ENCODE measurements around the gene NRCAM. TPM values are rescaled to one million over a fixed set of nuclear protein-coding genes. Genes with fewer than 3 reads are reported as not detected.

Gene NRCAM
- polyA plus RNA-seq, 2 of the 4 experiments (the other 2 are of a cell fraction), result 129 to 210 TPM

DNA sequence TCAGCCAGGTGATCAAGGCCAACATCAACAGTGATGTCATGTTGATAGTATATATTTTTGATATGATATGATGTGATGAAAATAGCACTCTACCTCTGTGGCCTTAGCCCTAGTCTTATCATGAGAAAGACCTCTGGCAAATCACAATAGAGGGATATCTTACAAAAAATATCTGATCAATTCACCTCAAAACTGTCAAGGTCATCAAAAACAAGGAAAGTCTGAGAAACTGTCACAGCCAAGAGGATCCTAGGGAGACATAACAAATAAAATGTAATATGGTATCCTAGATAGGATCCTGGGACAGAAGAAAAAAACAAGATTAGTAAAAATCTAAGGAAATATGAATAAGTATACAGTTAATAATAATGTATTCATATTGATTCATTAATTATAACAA, 92.6 kb downstream of the NRCAM start:
- DNase-seq (ENCODE audit: low read depth in 1 of 2, low spot score in 1 of 2) (no peak), FAIRE-seq (no peak), ATAC-seq (no peak)
- H3K9me3 ChIP-seq, result peaks cover 15% of the 10 kb centered on the region; the same call in 2 of the 3 replicates
- no peak overlapping the region for H3K4me3 ChIP-seq
- ChIA-PET POLR2A (no interaction called here), CTCF (no interaction called here)
- H3K4me2 ChIP-seq, result no peak overlapping the region
- TF ChIP-seq, protein P1, sequence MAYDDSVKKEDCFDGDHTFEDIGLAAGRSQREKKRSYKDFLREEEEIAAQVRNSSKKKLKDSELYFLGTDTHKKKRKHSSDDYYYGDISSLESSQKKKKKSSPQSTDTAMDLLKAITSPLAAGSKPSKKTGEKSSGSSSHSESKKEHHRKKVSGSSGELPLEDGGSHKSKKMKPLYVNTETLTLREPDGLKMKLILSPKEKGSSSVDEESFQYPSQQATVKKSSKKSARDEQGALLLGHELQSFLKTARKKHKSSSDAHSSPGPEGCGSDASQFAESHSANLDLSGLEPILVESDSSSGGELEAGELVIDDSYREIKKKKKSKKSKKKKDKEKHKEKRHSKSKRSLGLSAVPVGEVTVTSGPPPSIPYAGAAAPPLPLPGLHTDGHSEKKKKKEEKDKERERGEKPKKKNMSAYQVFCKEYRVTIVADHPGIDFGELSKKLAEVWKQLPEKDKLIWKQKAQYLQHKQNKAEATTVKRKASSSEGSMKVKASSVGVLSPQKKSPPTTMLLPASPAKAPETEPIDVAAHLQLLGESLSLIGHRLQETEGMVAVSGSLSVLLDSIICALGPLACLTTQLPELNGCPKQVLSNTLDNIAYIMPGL (CRISPR knock-in tag; IDR thresholded peaks at IDR 0.05; ENCODE audit: borderline replicate concordance), result no peak
- TF ChIP-seq EHMT2 (IDR thresholded peaks at IDR 0.05; ENCODE audit: low read depth) (no peak), MAFK (IDR thresholded peaks at IDR 0.05; ENCODE audit: partially characterized antibody) (peak; percentile 78), NR3C1 (IDR thresholded peaks at IDR 0.05) (no peak), POLR2A (IDR thresholded peaks at IDR 0.05; ENCODE audit: low read length) (no peak)
- TF ChIP-seq, protein P2, sequence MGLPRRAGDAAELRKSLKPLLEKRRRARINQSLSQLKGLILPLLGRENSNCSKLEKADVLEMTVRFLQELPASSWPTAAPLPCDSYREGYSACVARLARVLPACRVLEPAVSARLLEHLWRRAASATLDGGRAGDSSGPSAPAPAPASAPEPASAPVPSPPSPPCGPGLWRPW (IDR thresholded peaks at IDR 0.05), result no peak
- no peak overlapping the region for H3K27ac ChIP-seq
- H3K4me1 ChIP-seq, result peaks cover 42% of the 10 kb centered on the region

DNA sequence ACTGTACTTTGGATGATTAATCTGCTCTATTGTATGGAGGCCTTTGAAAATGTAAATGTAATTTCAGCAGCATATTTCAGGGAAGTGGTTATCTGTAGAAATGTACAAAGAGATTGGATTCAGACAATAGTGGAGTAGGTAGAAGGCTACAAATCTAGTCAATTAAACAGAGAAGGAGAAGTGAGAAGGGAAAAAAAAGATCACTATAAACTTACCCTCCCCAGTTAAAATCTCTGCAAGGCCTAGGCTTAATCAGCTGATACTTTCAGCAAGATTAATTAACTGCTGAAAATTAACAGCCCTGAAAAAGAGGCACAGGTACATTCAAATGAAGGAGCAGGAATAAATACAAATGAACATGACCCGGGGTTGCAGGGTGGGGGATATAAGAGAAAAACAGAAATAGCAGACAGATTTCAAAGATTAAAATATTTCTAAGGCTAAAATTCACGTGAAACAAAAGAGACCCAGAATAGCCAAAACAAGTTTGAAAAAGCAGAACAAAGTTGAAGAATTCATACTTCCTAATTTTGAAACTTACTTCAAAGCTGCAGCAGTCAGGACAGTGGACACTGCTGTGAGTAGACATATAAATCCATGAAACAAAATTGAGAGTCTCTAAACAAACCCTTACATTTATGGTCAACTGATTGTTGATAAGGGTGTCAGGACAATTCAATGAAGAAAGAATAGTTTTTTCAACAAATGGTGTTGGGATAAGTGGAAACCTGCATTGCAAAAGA, 96.0 kb downstream of the NRCAM start:
- peaks cover 15% of the 10 kb centered on the region; the same call in 2 of the 3 replicates for H3K9me3 ChIP-seq
- FAIRE-seq, result peak; percentile 77

More for the DNA sequence above, 96.0 kb downstream of the NRCAM start:
- no peak for DNase-seq (ENCODE audit: low read depth in 1 of 2, low spot score in 1 of 2)
- ChIA-PET POLR2A (no interaction called here), CTCF (interaction anchor here (0.7 to 1.0 kb wide), 3 partner anchors 11 to 138 kb away, joined by 3 read pairs; no protein-coding TSS in a partner anchor)
- 88% methylated on average over 2 of the region's 2 CpGs for WGBS (ENCODE audit: missing lambda C conversion rate)
- Histone ChIP-seq H3K4me2 (no peak overlapping the region), H3K4me1 (peaks cover 32% of the 10 kb centered on the region), H3K4me3 (no peak overlapping the region), H3K27ac (0 out of 6 replicates have a peak overlapping the region, but pooled peaks of 1 of the 2 experiments have one; percentile 35)
- ATAC-seq, result no peak
- no peak for TF ChIP-seq PBX3 (IDR thresholded peaks at IDR 0.05)
- no peak for TF ChIP-seq EHF (CRISPR knock-in tag; IDR thresholded peaks at IDR 0.05)
- no peak for TF ChIP-seq NR3C1 (IDR thresholded peaks at IDR 0.05)
- TF ChIP-seq FOSB (CRISPR knock-in tag; IDR thresholded peaks at IDR 0.05), result no peak
- no peak for TF ChIP-seq POLR2AphosphoS2 (conservative IDR thresholded peaks at IDR 0.05; ENCODE audit: low read length)
- no peak for TF ChIP-seq ZFP36 (IDR thresholded peaks at IDR 0.05; ENCODE audit: borderline replicate concordance, partially characterized antibody)
- no peak for TF ChIP-seq ESRRA (IDR thresholded peaks at IDR 0.05; ENCODE audit: borderline replicate concordance, low read length)
- no peak for TF ChIP-seq ELK1 (IDR thresholded peaks at IDR 0.05; ENCODE audit: low read depth, low read length)
- no peak for TF ChIP-seq ZSCAN20 (CRISPR knock-in tag; IDR thresholded peaks at IDR 0.05)
- TF ChIP-seq HDAC2 (IDR thresholded peaks at IDR 0.05), result no peak
- TF ChIP-seq MAZ (IDR thresholded peaks at IDR 0.05; ENCODE audit: borderline replicate concordance, low read depth, low read length), result no peak
- TF ChIP-seq, protein P3, sequence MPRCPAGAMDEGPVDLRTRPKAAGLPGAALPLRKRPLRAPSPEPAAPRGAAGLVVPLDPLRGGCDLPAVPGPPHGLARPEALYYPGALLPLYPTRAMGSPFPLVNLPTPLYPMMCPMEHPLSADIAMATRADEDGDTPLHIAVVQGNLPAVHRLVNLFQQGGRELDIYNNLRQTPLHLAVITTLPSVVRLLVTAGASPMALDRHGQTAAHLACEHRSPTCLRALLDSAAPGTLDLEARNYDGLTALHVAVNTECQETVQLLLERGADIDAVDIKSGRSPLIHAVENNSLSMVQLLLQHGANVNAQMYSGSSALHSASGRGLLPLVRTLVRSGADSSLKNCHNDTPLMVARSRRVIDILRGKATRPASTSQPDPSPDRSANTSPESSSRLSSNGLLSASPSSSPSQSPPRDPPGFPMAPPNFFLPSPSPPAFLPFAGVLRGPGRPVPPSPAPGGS (IDR thresholded peaks at IDR 0.05), result no peak
- no peak for TF ChIP-seq CHD4 (IDR thresholded peaks at IDR 0.05; ENCODE audit: borderline replicate concordance)
- no peak for TF ChIP-seq MAFK (IDR thresholded peaks at IDR 0.05; ENCODE audit: partially characterized antibody)
- no peak for TF ChIP-seq FOSL2 (IDR thresholded peaks at IDR 0.05)
- no peak for TF ChIP-seq FOSL2 (CRISPR knock-in tag; IDR thresholded peaks at IDR 0.05)
- TF ChIP-seq, protein P4, sequence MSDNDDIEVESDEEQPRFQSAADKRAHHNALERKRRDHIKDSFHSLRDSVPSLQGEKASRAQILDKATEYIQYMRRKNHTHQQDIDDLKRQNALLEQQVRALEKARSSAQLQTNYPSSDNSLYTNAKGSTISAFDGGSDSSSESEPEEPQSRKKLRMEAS (IDR thresholded peaks at IDR 0.05), result no peak
